Testis (tissue), 3 donors: ENCODE results near the gene TMOD3. TPM values are rescaled to one million over a fixed set of nuclear protein-coding genes. Genes with fewer than 3 reads are reported as not detected.
A peak's percentile ranks its signal among the peaks of the same experiment; 100 is the strongest.
"Not testable (repeated sequence)": the region's sequence is repeated elsewhere in the genome, so short reads cannot be mapped to it uniquely, and the experiment has no call there.

Experiments
- DNase-seq: peaks from one replicate; pipeline ENCODE4 v3.0.0-alpha.2; 2019
- H3K27ac ChIP-seq, 2 donors: fragments of 200-600 bp; sonication (generic); one replicate each; pipeline ENCODE4 v1.5.1; 2019
- H3K27me3 ChIP-seq: fragments of 200-600 bp; sonication (generic); one replicate; pipeline ENCODE4 v1.5.1; 2019
- H3K36me3 ChIP-seq: fragments of 200-600 bp; sonication (generic); one replicate; pipeline ENCODE4 v1.5.1; 2017; ENCODE audit warnings: low read depth; ENCODE audit errors: missing control alignments
- H3K4me1 ChIP-seq: fragments of 200-600 bp; sonication (generic); one replicate; pipeline ENCODE4 v1.5.1; 2019
- H3K4me3 ChIP-seq, 2 donors: fragments of 200-600 bp; sonication (generic); one replicate each; pipeline ENCODE4 v1.5.1; 2017 to 2019
- H3K9me3 ChIP-seq: fragments of 200-600 bp; sonication (generic); one replicate; pipeline ENCODE4 v1.5.1; 2017
- POLR2A ChIP-seq: fragments of 450-650 bp; IDR thresholded peaks from one replicate; pipeline ENCODE4 v1.6.1; 2017; ENCODE audit warnings: antibody characterized with exemption, mild to moderate bottlenecking, moderate library complexity
- WGBS, 2 donors: methylation state at CpG; one replicate each; pipeline ENCODE4 v1.1.5; 2018; 5-methylcytosine and 5-hydroxymethylcytosine counted together
- intact Hi-C: fragments of 100-400 bp; cut with DNase I; formaldehyde crosslinking; loops from one replicate; pipeline ENCODE4 v1.15.1; 2023; ENCODE audit warnings: low total_unique reads
- polyA plus RNA-seq: library from polyadenylated mRNA; stranded (reverse); fragments of 350-450 nt; fragmentation: Illumina TruSeq; extraction: RNeasy Lipid Tissue Mini Kit (QIAGEN cat#74804); gene quantifications from one replicate; pipeline ENCODE4 v1.2.3, GENCODE V29; 2014; ENCODE audit warnings: low read depth, low replicate concordance; ENCODE audit not compliant: insufficient read depth
- total RNA-seq, 2 donors: library from RNA; depleted of rRNA; stranded (reverse); fragments of >200 nt; gene quantifications; one replicate each; pipeline ENCODE4 v1.2.3, GENCODE V29; 2016
- TF ChIP-seq, protein P1 (sequence below), 3 experiments: fragments of 450-650 bp in 2 of 3; fragments of 200-600 bp in 1 of 3; sonication (generic) in 1 of 3; IDR thresholded peaks; one replicate each; pipeline ENCODE4 v1.5.1; 2016 to 2019; ENCODE audit warnings: antibody characterized with exemption in 3 of 3, mild to moderate bottlenecking in 2 of 3, moderate library complexity in 1 of 3

The TMOD3 gene
- total and polyA plus RNA-seq, 3 donors from 2014 or later: 15.6 to 21.2 (median 16.6) TPM

DNA sequence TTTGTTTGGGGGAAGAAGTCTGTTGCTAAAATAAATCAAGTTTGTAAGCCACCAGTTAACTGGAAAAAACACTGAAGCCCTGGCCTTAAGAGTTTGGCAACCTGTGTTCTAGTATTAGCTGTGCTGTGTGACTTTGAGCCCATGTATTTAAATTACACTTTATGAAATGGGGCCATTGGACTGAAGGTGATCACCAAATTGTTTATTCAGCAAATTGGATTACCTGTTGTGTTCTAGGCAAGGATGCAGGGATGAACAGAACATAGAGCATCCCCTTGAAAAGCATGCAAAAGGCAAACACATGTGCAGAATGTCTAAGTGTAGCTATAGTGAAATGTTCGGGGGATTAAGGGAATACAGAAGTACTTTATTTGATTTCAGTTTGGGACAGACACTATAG, 54.6 kb downstream of the TMOD3 start:
- TF ChIP-seq, protein P1, sequence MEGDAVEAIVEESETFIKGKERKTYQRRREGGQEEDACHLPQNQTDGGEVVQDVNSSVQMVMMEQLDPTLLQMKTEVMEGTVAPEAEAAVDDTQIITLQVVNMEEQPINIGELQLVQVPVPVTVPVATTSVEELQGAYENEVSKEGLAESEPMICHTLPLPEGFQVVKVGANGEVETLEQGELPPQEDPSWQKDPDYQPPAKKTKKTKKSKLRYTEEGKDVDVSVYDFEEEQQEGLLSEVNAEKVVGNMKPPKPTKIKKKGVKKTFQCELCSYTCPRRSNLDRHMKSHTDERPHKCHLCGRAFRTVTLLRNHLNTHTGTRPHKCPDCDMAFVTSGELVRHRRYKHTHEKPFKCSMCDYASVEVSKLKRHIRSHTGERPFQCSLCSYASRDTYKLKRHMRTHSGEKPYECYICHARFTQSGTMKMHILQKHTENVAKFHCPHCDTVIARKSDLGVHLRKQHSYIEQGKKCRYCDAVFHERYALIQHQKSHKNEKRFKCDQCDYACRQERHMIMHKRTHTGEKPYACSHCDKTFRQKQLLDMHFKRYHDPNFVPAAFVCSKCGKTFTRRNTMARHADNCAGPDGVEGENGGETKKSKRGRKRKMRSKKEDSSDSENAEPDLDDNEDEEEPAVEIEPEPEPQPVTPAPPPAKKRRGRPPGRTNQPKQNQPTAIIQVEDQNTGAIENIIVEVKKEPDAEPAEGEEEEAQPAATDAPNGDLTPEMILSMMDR (IDR thresholded peaks at IDR 0.05): no peak
- no peak for TF ChIP-seq POLR2A
- H3K36me3 ChIP-seq: no peaks in the 10 kb centered on the region
- H3K9me3 ChIP-seq: no peaks in the 10 kb centered on the region
- no peaks in the 10 kb centered on the region for H3K27me3 ChIP-seq
- H3K4me1 ChIP-seq: peaks cover 6% of the 10 kb centered on the region
- no peak overlapping the region for H3K4me3 ChIP-seq
- DNase-seq: no peak
- WGBS, 2 donors: 87 to 94% methylated on average over 1 of the region's 1 CpG
- intact Hi-C loops: no loop called here
- no peak overlapping the region for H3K27ac ChIP-seq

DNA sequence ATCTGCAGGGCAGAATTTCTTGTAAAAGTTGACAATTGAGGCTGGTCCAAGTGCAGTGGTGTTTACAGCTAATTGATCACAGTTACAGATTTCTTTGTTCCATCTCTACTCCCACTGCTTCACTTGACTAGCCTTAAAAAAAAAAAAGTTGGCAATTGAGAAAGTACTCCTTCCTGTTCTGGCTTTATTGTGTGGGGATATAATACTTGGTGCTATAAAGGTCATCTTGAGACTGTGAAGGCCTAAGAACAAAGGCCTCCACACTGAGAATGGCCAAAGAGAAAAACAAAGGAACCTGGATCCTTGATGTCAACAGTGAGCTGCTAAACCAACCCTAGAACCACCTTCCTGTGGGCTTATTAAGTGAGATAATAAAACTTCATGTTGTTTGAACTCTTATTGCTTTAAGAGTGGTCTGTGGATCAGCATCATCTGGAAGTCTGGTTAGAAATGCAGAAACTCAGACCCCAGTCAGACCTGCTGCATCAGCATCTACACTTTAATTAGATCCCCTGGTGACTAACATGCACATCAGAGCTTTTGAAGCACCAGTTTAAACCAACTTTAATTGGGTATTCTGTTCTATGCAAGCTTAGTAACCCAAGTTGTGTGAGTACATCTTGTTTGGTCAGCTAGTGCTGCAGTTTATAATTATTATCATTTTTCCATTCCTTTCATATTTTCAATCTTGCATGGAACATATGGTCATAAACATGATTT, 55.2 kb downstream of the TMOD3 start:
- H3K4me1 ChIP-seq: no peaks in the 10 kb centered on the region
- H3K9me3 ChIP-seq: no peaks in the 10 kb centered on the region
- H3K36me3 ChIP-seq: no peaks in the 10 kb centered on the region
- no peak overlapping the region for H3K4me3 ChIP-seq
- H3K27ac ChIP-seq: no peak overlapping the region
- DNase-seq: no peak
- intact Hi-C loops: no loop called here
- TF ChIP-seq, protein P1 (IDR thresholded peaks at IDR 0.05): no peak
- TF ChIP-seq POLR2A: no peak
- no peaks in the 10 kb centered on the region for H3K27me3 ChIP-seq

DNA sequence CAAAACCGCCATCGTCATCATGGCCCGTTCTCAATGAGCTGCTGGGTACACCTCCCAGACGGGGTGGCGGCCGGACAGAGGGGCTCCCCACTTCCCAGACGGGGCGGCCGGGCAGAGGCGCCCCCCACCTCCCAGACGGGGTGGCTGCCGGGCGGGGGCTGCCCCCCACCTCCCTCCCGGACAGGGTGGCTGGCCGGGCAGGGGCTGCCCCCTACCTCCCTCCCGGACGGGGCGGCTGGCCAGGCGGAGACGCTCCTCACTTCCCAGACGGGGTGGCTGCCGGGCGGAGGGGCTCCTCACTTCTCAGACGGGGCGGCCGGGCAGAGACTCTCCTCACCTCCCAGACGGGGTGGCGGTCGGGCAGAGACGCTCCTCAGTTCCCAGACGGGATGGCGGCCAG, 56.3 kb downstream of the TMOD3 start:
- DNase-seq, H3K9me3 ChIP-seq, H3K27ac ChIP-seq, H3K4me3 ChIP-seq, intact Hi-C loops, H3K27me3 ChIP-seq, H3K36me3 ChIP-seq, H3K4me1 ChIP-seq: not testable (repeated sequence)
- 79 to 96% methylated on average over 7 to 17 of the region's 32 CpGs for WGBS, 2 donors

DNA sequence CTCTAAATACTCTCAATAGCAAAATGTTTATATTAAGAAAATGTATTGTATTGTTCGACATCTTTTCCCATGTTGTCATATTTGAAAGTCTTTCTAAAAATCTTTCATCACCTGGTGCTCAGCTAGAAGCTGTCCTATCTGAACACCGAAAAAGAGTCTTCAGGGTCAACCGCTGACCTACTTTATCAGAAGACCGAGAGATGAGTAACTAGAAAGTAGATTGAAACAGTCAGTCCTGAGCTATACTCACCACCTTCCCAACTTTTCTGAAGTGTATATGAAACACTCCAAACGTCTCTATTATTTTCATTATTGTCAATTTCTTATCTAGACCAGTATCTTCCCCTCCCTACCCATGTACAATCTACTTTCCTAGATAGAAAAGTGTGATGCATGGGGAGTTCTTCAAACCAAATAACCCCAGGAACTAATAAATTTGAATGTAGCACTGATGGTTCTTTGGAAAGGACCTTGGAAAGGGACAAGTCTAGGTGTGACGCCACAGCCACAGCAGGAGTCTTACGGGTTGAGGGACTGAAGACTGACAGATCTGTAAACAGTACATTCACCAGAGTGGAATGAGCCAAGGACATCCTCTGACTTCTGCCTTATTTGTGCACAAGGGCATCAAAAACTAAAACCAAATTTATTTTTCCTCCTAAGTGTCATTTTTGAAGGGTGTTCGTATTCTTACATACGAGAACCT, 58.6 kb downstream of the TMOD3 start:
- 91 to 94% methylated on average over 9 of the region's 9 CpGs for WGBS, 2 donors
- H3K36me3 ChIP-seq: no peaks in the 10 kb centered on the region
- H3K4me3 ChIP-seq: no peak overlapping the region
- H3K4me1 ChIP-seq: no peaks in the 10 kb centered on the region
- TF ChIP-seq, protein P1 (IDR thresholded peaks at IDR 0.05): no peak
- no peak for TF ChIP-seq POLR2A
- DNase-seq: no peak
- no peaks in the 10 kb centered on the region for H3K27me3 ChIP-seq
- no peaks in the 10 kb centered on the region for H3K9me3 ChIP-seq
- intact Hi-C loops: no loop called here
- H3K27ac ChIP-seq: no peak overlapping the region

DNA sequence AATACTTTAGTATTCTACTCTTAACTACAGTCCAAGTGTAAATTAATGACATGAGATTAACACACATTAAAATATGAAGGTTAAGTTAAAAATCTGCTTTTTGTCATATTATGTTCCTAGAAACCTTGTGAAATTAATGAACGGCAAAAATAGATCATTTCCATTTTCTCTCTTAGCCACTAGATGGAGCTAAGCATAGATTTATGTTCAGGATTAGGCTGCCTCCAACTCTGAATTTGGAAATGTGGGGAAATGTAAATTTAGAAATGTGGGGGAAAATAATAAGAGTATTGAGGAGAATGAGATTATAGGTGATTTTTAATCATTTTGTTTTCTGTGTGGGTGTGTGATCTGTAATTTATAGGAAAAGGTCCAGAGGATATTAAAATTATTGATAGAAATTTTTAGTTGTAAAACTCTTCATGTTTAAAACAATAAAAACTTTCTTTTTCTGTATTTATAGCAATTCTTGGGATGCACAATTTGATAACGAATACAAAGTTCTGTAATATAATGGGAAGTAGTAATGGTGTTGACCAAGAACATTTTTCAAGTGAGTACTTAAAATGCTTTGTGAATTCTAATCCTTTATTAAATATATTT, 59.2 kb downstream of the TMOD3 start:
- Histone ChIP-seq H3K27me3 (no peaks in the 10 kb centered on the region), H3K36me3 (no peaks in the 10 kb centered on the region), H3K4me1 (no peaks in the 10 kb centered on the region), H3K27ac (no peak overlapping the region), H3K9me3 (no peaks in the 10 kb centered on the region), H3K4me3 (no peak overlapping the region)
- 41 to 49% methylated on average over 2 of the region's 2 CpGs for WGBS, 2 donors
- intact Hi-C loops: no loop called here
- no peak for DNase-seq
- TF ChIP-seq, protein P1 (IDR thresholded peaks at IDR 0.05): peak in 2 of 3 experiments; percentile 52 to 74
- no peak for TF ChIP-seq POLR2A
